ENCODE results near the gene SPATA2L. TPM values are rescaled to one million over a fixed set of nuclear protein-coding genes. Genes with fewer than 3 reads are reported as not detected.
"Not testable (repeated sequence)": the region's sequence is repeated elsewhere in the genome, so short reads cannot be mapped to it uniquely, and the experiment has no call there.

Gene SPATA2L
- total RNA-seq, 1 donor from 2014 or later, result 7.6 TPM

DNA sequence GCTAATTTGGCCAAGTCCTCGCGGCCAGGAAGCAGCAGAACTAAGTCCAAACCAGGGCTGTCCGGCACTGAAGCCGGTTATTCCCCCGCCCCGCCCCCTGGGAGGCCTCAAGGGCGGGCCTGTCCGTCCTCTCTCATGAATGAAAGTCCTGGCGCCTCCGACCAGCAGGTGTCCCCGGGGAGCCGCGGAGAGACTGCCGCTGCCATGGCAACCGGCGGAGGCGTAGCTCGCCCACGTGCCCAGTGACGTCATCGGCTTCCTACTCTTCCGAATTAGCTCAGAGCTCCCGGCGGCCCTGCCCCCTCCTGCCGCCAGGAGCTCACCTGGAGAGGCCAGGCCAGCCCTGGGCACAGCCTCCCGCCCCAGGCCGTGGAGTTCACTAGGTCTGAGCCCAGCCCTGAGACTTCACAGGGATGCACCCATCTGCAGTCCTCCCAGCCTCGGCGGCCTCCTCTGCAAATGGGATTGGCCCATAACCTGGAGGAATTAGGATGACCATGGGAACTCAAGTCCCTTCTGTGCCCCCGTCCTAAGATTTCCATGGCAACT lies 1.3 kb downstream of the SPATA2L start:
- H3K36me3 ChIP-seq, result no peaks in the 10 kb centered on the region
- H3K4me3 Mint-ChIP-seq, result peak overlapping the region; percentile 84
- no peak for TF ChIP-seq EZH2 (IDR thresholded peaks at IDR 0.05)
- TF ChIP-seq CTCF (IDR thresholded peaks at IDR 0.05), result peak; percentile 61
- peaks cover 5% of the 10 kb centered on the region for H3K36me3 Mint-ChIP-seq
- peaks cover 37% of the 10 kb centered on the region for H3F3A ChIP-seq (ENCODE audit: low read depth)
- H3K27ac ChIP-seq, result no peak overlapping the region
- peaks cover 31% of the 10 kb centered on the region for H3K27me3 ChIP-seq
- H2AFZ ChIP-seq (replicated peaks), result no peak overlapping the region
- H3K27me3 Mint-ChIP-seq (ENCODE audit: insufficient read depth, low read depth), result peaks cover 12% of the 10 kb centered on the region
- no peaks in the 10 kb centered on the region for H3K9me3 ChIP-seq (ENCODE audit: low read depth)
- peaks cover 14% of the 10 kb centered on the region for H4K20me1 ChIP-seq (ENCODE audit: low read depth)
- peak overlapping the region; percentile 89 for H3K4me2 ChIP-seq
- H3K79me2 ChIP-seq (ENCODE audit: low read depth), result no peaks in the 10 kb centered on the region
- H3K4me1 Mint-ChIP-seq, result peaks cover 19% of the 10 kb centered on the region
- peak overlapping the region; percentile 72 for H3K4me3 ChIP-seq
- no peak overlapping the region for H3K9ac ChIP-seq
- H3K4me1 ChIP-seq, result peaks cover 4% of the 10 kb centered on the region
- H3K9me3 Mint-ChIP-seq, result no peaks in the 10 kb centered on the region
- DNase-seq (ENCODE audit: low spot score), result peak; percentile 100
- H3K27ac Mint-ChIP-seq, result peak overlapping the region; percentile 53

DNA sequence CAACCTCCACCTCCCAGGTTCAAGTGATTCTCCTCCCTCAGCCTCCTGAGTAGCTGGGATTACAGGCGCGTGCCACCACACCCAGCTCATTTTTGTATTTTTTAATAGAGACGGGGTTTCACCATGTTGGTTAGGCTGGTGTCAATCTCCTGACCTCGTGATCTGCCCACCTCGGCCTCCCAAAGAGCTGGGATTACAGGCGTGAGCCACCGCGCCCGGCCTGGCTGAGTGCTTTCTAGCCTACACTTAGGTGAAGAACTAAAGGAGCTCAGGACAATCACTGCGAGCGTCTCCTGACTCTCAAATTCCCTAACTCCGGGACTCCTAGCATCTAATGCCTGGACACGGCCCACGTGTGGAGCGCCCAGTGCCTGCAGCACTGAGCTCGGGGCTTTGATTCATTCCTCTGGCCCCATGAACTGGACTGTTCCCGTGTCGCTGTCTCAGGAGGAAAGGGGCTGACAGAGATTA lies 1.8 kb downstream of the SPATA2L start:
- Mint-ChIP-seq H3K4me1 (peaks cover 16% of the 10 kb centered on the region), H3K27ac (peak overlapping the region; percentile 53), H3K4me3 (peak overlapping the region; percentile 84), H3K27me3 (ENCODE audit: insufficient read depth, low read depth) (peaks cover 12% of the 10 kb centered on the region)
- not testable (repeated sequence) for H3K36me3 ChIP-seq; H3K9me3 Mint-ChIP-seq; H3K36me3 Mint-ChIP-seq; H3K4me1 ChIP-seq; H3K27ac ChIP-seq; H3K9ac ChIP-seq; DNase-seq (ENCODE audit: low spot score); H3K79me2 ChIP-seq (ENCODE audit: low read depth); H3K9me3 ChIP-seq (ENCODE audit: low read depth); H2AFZ ChIP-seq (replicated peaks)
- H3K4me3 ChIP-seq, result peak overlapping the region; percentile 31
- peaks cover 37% of the 10 kb centered on the region for H3F3A ChIP-seq (ENCODE audit: low read depth)
- peak overlapping the region; percentile 89 for H3K4me2 ChIP-seq
- peaks cover 26% of the 10 kb centered on the region for H3K27me3 ChIP-seq
- peaks cover 14% of the 10 kb centered on the region for H4K20me1 ChIP-seq (ENCODE audit: low read depth)

- not testable (repeated sequence) for H3K9me3 ChIP-seq (ENCODE audit: low read depth); H3K79me2 ChIP-seq (ENCODE audit: low read depth); H3K9ac ChIP-seq; H3K36me3 Mint-ChIP-seq; DNase-seq (ENCODE audit: low spot score); H3K9me3 Mint-ChIP-seq; H3K4me3 ChIP-seq; H3K27ac ChIP-seq; H3K36me3 ChIP-seq; H2AFZ ChIP-seq (replicated peaks); H3K4me2 ChIP-seq; H3K4me1 ChIP-seq
- Histone ChIP-seq H3K27me3 (peaks cover 19% of the 10 kb centered on the region), H3F3A (ENCODE audit: low read depth) (peaks cover 37% of the 10 kb centered on the region), H4K20me1 (ENCODE audit: low read depth) (peaks cover 14% of the 10 kb centered on the region)
- peaks cover 12% of the 10 kb centered on the region for H3K27me3 Mint-ChIP-seq (ENCODE audit: insufficient read depth, low read depth)
- H3K4me1 Mint-ChIP-seq, result peaks cover 16% of the 10 kb centered on the region
- H3K4me3 Mint-ChIP-seq, result peak overlapping the region; percentile 84
- peak overlapping the region; percentile 76 for H3K27ac Mint-ChIP-seq
Observed at GRCh38 chr16:89698717-89699116, 2.8 kb downstream of the SPATA2L start.

GRCh38 chr16:89697616-89698331 lies 3.7 kb downstream of the SPATA2L start:
- H3K27ac ChIP-seq, result no peak overlapping the region
- Mint-ChIP-seq H3K27ac (no peak overlapping the region), H3K4me3 (no peak overlapping the region), H3K4me1 (peaks cover 16% of the 10 kb centered on the region), H3K36me3 (peaks cover 8% of the 10 kb centered on the region), H3K27me3 (ENCODE audit: insufficient read depth, low read depth) (peaks cover 15% of the 10 kb centered on the region), H3K9me3 (no peaks in the 10 kb centered on the region)
- no peaks in the 10 kb centered on the region for H3K79me2 ChIP-seq (ENCODE audit: low read depth)
- no peaks in the 10 kb centered on the region for H3K9me3 ChIP-seq (ENCODE audit: low read depth)
- H3K36me3 ChIP-seq, result no peaks in the 10 kb centered on the region
- no peak overlapping the region for H3K4me2 ChIP-seq
- peaks cover 14% of the 10 kb centered on the region for H4K20me1 ChIP-seq (ENCODE audit: low read depth)
- H3K4me1 ChIP-seq, result peaks cover 4% of the 10 kb centered on the region
- H3F3A ChIP-seq (ENCODE audit: low read depth), result peaks cover 37% of the 10 kb centered on the region
- DNase-seq (ENCODE audit: low spot score), result no peak
- H3K9ac ChIP-seq, result no peak overlapping the region
- H3K4me3 ChIP-seq, result no peak overlapping the region
- TF ChIP-seq CTCF (IDR thresholded peaks at IDR 0.05) (no peak), EZH2 (IDR thresholded peaks at IDR 0.05) (no peak), EZH2phosphoT487 (IDR thresholded peaks at IDR 0.05) (no peak)
- no peak overlapping the region for H2AFZ ChIP-seq (replicated peaks)
- H3K27me3 ChIP-seq, result peaks cover 10% of the 10 kb centered on the region
